NCI-H526 treated with DMSO at 0.1 percent for 48 hours (cell line): ENCODE data around the gene SEMA3G.

Source experiments
- DNase-seq: peaks from one replicate; lab custom pipeline; 2025; lab: John Stamatoyannopoulos, UW

SEMA3G gene

DNA sequence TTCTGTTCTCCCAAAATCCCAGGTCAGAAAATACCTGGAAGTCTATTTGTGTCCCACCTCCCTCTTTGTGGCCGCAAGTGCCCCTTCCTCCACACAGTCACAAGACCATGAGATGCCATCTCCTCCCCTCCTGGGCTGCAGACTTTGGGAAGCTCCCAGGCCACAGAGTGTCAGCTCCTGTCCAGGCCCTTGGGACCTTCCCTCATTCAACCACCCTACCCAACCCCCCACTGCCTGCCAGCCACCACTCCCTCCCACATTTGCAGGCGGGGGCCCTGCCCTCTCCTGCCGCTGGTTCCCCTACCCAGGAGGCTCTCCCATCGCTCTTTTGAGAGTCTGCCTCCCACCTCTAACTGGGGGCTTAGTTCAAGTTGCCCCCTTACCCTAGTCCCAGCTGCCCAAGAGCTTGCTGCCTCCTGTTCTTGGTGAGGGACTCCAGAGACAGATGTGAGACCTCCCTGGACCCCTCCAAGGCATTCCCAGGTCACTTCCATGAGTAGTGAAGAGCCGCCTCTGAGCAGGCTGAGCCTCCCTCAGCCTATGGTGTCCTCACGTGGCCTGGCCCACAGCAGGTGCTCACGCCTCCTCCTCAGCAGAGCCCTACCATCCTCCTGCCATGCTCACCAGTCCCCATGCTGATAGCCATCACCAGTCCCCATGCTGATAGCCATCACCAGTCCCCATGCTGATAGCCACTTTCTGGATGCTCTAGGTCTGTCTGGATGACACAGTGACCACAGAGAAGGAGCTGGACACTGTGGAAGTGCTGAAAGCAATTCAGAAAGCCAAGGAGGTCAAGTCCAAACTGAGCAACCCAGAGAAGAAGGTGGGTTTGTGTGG, 34.4 kb upstream of the SEMA3G start:
- no peak for DNase-seq

- no peak for DNase-seq
Measured at GRCh38 chr3:52477796-52478095, 32.8 kb upstream of the SEMA3G start.

- no peak for DNase-seq
Measured at GRCh38 chr3:52477076-52477795, 32.3 kb upstream of the SEMA3G start.

DNA sequence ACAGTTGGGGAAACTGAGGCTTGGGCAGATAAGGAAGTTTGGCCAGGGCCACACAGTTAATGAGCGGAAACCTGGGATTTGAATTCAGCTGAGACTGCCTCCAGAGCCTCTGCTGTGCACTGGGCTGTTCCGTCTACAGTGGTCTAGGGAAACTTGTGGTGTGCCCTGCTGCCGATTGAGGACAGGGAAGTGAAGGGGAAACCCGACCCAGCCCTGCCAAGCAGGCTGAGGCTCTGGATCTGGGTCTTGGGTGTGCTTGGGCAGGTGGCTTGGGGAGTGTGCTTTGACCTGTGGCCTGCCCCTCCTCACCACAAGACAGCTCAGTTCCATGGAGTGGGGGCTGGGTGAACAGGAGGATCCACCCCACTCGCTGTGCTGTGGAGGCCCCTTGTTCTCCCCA, 28.1 kb upstream of the SEMA3G start:
- DNase-seq = no peak

DNA sequence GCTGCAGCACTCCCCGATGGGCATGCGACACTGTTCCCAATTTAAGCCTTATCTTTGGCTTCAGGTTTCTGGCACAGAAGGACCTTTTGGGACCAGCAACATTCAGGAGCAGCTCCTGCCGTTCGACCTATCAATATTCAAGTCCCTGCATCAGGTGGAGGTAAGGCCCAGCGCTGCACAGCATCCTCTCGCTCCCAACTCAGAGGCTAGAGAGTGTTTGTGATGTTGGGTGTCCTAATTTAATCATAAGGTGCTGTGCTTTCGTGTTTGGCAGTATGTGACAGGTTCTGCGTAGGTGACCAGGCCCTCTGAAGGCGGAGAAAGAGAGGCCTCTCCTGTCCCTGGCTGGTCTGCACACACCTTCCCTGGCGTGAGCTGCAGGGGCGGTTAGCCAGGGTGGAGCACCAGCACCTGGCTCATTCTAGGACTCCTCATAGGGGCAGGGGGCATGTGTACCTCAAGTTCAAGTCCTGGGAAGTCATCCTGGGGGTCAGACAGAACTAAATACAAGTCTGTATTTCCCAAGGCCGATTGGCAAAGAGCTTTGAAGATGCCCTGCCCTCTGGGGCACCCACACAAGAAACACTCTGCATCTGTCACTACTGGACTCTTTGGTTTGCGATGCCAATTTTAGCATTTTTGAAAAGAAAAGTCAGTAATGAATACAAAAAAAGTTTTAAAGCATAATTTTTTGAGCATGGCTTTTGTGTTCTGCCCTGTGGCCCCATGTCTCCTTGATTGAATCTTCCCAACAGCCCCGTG, 27.5 kb upstream of the SEMA3G start:
- DNase-seq = no peak

- peak; percentile 9 for DNase-seq
Measured at GRCh38 chr3:52471371-52472238, 26.7 kb upstream of the SEMA3G start.

- DNase-seq = no peak
Measured at GRCh38 chr3:52470920-52471319, 26.0 kb upstream of the SEMA3G start.

- no peak for DNase-seq
Measured at GRCh38 chr3:52469001-52469400, 24.1 kb upstream of the SEMA3G start.

GRCh38 chr3:52468336-52468735, 23.4 kb upstream of the SEMA3G start:
- no peak for DNase-seq

DNA sequence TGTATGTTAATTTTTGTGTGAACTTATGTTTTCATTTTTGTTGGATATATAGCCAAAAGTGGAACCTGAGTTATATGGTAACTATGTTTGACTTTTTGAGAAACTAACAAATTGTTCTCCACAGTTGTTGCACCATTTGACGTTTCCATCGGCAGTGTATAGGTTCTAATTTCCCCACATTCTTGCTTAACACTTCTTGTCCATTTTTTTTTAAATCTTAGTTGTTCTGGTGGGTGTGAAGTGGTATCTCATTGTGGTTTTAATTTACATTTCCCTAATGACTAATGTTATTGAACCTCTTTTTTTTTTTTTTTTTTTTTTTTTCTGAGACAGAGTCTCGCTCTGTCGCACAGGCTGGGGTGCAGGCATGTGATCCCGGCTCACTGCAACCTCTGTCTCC, 18.5 kb upstream of the SEMA3G start:
- no peak for DNase-seq

DNA sequence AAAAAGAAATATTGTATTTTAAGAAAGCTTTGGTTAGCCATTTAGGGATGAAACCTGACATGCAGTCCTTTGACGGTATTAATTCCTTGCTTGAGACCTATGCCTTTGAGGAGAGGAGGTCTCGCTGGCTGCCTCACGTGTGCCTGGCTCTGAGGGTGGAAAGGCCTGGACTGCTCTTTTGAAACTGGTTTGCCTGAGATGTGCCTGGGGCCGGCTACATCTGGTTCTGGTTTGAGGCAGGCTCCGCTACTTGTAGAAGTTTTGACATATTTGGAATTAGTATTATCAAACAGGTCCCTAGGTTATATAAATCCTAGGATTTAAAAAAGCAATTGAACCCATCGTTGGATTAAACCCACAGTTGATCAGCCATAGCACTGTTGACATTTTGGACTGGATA, 17.0 kb upstream of the SEMA3G start:
- DNase-seq = no peak

- DNase-seq = no peak
Measured at GRCh38 chr3:52458770-52459545, 14.1 kb upstream of the SEMA3G start.

- peak; percentile 48 for DNase-seq
Measured at GRCh38 chr3:52458031-52458760, 13.3 kb upstream of the SEMA3G start.

- peak; percentile 43 for DNase-seq
Measured at GRCh38 chr3:52456800-52457183, 11.9 kb upstream of the SEMA3G start.

DNA sequence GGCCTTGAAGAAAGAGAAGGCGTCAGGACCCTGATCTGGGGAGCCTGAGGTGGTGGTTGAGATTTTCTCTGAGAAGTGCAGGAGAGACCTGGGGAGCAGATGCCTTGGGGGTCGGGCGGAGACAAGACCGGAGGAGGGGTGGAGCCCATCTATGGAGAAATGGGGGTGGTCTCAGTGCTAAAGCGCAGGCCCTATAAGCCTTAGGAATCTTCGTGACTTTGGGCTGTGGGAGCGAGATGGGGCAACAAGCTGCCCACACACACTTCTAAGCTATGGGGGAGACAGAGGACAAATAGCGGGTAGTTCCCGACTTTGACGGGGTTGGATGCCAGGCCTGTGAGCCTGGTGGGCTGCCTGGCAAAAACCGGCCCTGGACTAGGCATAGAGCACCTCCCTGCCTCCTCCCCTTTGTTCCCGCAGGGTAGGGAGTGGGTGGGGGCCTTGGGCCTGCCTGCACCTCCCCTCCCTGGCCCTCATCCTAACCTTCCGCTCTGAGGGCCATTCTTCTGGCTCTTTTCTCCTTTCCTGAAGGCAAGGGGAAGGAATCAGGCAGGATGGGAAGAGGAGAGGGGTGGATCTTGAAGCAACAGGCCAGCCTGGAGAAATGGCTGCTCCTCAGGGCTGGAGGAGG, 11.4 kb upstream of the SEMA3G start:
- peak; percentile 26 for DNase-seq

GRCh38 chr3:52455283-52456168, 10.6 kb upstream of the SEMA3G start, which contains the start of gene NISCH:
Gene NISCH, plus strand, starts transcription at chr3:52455604. Its CDS starts 38 bp downstream, at chr3:52455642.
- DNase-seq = peak; percentile 83

- DNase-seq = no peak
Measured at GRCh38 chr3:52454938-52455282, 10.0 kb upstream of the SEMA3G start.

DNA sequence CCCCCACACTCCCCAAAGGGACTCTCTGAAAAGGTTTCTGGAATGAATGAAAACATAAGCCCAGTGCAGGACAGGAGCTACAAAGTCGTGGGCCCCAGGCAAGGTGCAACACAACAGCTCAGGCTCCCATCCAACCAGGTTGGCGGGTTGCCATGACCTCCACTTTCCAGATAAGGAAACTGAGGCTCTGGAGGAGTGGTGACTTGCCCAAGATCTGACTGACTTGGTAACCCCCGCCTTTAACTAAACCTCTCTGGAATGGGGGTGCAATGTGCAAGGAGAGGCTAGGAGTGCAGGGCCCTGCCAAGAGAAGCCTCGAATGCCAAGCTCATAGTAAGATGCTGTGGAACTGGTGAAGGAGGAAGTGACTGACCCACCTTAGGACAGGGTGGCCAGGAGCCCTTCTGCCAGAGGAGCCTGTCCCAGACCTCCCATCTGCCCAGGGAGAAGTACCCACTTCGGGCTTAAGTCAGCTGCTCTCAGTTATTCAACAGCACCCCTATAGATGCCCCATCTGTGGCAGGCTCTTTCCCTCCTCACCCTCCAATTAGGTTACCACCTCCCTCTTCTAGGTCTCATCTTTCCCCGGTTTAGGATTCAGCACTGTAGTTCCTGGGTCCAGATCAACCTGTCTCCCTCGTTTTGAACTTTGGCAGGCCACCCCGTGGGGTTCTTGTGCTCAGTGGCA, 9.5 kb upstream of the SEMA3G start:
- no peak for DNase-seq
